Bronchial epithelial cell (primary cell): ENCODE data around the gene TUBGCP3. TPM values are rescaled to one million over a fixed set of nuclear protein-coding genes. Genes with fewer than 3 reads are reported as not detected.

Source experiments
- DNase-seq: peaks from one replicate; pipeline ENCODE4 v3.0.0-alpha.2; 2010; ENCODE audit warnings: low read depth
- FAIRE-seq: peaks from 2 replicates; lab custom pipeline; 2011; peaks lifted over from hg19 to GRCh38; lab: Jason Lieb, UNC
- H3K27me3 ChIP-seq: 2 replicates; pipeline ENCODE4 v1.5.1; 2011; ENCODE audit warnings: low read length; ENCODE audit not compliant: control insufficient read depth, insufficient read depth
- H3K36me3 ChIP-seq: 2 replicates; pipeline ENCODE4 v1.5.1; 2011; ENCODE audit warnings: low read length; ENCODE audit not compliant: control insufficient read depth, insufficient read depth
- H3K4me3 ChIP-seq: 2 replicates; pipeline ENCODE4 v1.5.1; 2011; ENCODE audit warnings: mild to moderate bottlenecking, low read depth, low read length, control low read depth
- total RNA-seq: library from RNA; depleted of rRNA; stranded (reverse); fragments of >200 nt; gene quantifications from 2 replicates; pipeline ENCODE4 v1.2.1, GENCODE V29; 2014
- TF ChIP-seq, protein P1 (sequence below): IDR thresholded peaks from 2 replicates; pipeline ENCODE4 v1.5.1; 2011; ENCODE audit warnings: mild to moderate bottlenecking, moderate library complexity, low read length, control low read depth, inconsistent platforms; ENCODE audit not compliant: insufficient read depth, severe bottlenecking

Gene TUBGCP3
- total RNA-seq, 1 donor from 2014 or later: 17.6 TPM

DNA sequence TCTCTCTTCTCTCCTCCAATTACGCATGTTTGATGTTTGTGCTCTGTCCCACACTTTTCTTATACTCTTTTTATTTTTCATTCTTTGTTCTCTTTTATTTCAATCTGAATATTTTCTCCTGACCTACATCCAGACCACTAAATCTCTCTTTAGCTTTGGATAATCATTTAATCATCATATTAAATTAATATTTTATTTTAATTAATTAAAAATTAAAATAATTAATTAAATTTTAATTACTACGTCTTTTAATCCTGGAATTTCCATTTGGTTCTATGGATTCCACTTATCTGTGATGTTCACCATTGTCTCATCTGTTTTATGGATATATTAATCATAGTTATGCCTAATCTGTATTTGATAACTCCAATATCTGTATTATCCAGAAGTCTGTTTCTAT lies 149.4 kb downstream of the TUBGCP3 start:
- Histone ChIP-seq H3K27me3 (no peaks in the 10 kb centered on the region), H3K36me3 (no peaks in the 10 kb centered on the region), H3K4me3 (no peak overlapping the region)
- DNase-seq (no peak), FAIRE-seq (no peak)
- TF ChIP-seq, protein P1, sequence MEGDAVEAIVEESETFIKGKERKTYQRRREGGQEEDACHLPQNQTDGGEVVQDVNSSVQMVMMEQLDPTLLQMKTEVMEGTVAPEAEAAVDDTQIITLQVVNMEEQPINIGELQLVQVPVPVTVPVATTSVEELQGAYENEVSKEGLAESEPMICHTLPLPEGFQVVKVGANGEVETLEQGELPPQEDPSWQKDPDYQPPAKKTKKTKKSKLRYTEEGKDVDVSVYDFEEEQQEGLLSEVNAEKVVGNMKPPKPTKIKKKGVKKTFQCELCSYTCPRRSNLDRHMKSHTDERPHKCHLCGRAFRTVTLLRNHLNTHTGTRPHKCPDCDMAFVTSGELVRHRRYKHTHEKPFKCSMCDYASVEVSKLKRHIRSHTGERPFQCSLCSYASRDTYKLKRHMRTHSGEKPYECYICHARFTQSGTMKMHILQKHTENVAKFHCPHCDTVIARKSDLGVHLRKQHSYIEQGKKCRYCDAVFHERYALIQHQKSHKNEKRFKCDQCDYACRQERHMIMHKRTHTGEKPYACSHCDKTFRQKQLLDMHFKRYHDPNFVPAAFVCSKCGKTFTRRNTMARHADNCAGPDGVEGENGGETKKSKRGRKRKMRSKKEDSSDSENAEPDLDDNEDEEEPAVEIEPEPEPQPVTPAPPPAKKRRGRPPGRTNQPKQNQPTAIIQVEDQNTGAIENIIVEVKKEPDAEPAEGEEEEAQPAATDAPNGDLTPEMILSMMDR: no peak

DNA sequence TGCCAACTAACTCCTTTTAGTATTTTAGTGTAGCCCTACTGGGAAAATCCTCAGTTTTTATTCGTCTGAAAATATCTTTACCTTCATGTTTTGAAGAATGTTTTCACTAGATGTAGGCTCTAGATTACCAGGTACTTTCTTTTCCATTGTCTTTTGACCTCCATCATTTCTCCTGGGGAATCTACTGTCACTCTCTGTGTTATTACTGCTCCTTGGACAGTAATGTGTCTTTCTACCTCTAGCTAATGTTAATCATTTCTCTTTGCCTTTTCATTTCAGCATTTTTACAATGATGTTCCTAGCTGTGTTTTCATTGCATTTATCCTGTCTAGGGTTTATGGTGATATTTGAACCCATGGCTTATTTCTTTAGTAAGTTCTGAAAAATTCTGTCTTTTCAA lies 149.9 kb downstream of the TUBGCP3 start:
- TF ChIP-seq, protein P1: no peak
- H3K36me3 ChIP-seq: no peaks in the 10 kb centered on the region
- FAIRE-seq (no peak), DNase-seq (no peak)
- no peaks in the 10 kb centered on the region for H3K27me3 ChIP-seq
- no peak overlapping the region for H3K4me3 ChIP-seq

GRCh38 chr13:112435973-112436372 lies 152.0 kb downstream of the TUBGCP3 start:
- no peak for DNase-seq
- TF ChIP-seq, protein P1: no peak
- Histone ChIP-seq H3K4me3 (no peak overlapping the region), H3K36me3 (no peaks in the 10 kb centered on the region), H3K27me3 (no peaks in the 10 kb centered on the region)
- no peak for FAIRE-seq

Other genes with a start within 250 kb of the TUBGCP3 start
- not detected in 2 replicates for gene SPACA7, start 211.8 kb downstream of the TUBGCP3 start, total RNA-seq
- 4.7 and 6.1 TPM in 2 replicates for gene ATP11A, start 101.9 kb upstream of the TUBGCP3 start, total RNA-seq